Karpas-422 (cell line): ENCODE results near the gene CACNA1H. TPM values are rescaled to one million over a fixed set of nuclear protein-coding genes. Genes with fewer than 3 reads are reported as not detected.
"Not testable (repeated sequence)": the region's sequence is repeated elsewhere in the genome, so short reads cannot be mapped to it uniquely, and the experiment has no call there.

Experiments
- DNase-seq: peaks from one replicate; pipeline ENCODE4 v3.0.0-alpha.2; 2015
- H2AFZ ChIP-seq: fragments of 200-600 bp; sonication (generic); 2 replicates; pipeline ENCODE4 v1.6.1; 2014; ENCODE audit warnings: antibody characterized with exemption, low read length, mixed read lengths
- H3K27ac ChIP-seq: fragments of 200-600 bp; sonication (generic); 2 replicates; pipeline ENCODE4 v1.5.1; 2014; ENCODE audit warnings: mild to moderate bottlenecking, low read length, moderate library complexity
- H3K27me3 ChIP-seq: fragments of 200-600 bp; sonication (generic); 2 replicates; pipeline ENCODE4 v1.6.1; 2014; ENCODE audit warnings: low read length, mixed read lengths
- H3K36me3 ChIP-seq: fragments of 200-600 bp; sonication (generic); 2 replicates; pipeline ENCODE4 v1.6.1; 2014; ENCODE audit warnings: low read length, mixed read lengths; ENCODE audit not compliant: insufficient read depth
- H3K4me1 ChIP-seq: fragments of 200-600 bp; sonication (generic); 2 replicates; pipeline ENCODE4 v1.6.1; 2014; ENCODE audit warnings: mild to moderate bottlenecking, low read length, mixed read lengths
- H3K4me2 ChIP-seq: fragments of 200-600 bp; sonication (generic); 2 replicates; pipeline ENCODE4 v1.6.1; 2014; ENCODE audit warnings: low read length, low read depth, mild to moderate bottlenecking; ENCODE audit not compliant: poor library complexity, severe bottlenecking
- H3K4me3 ChIP-seq: fragments of 200-600 bp; sonication (generic); 2 replicates; pipeline ENCODE4 v1.5.1; 2014; ENCODE audit warnings: mild to moderate bottlenecking, antibody characterized with exemption, low read length, mixed read lengths
- H3K79me2 ChIP-seq: fragments of 200-600 bp; sonication (generic); 2 replicates; pipeline ENCODE4 v1.6.1; 2014; ENCODE audit warnings: mild to moderate bottlenecking, low read length, mixed read lengths
- H3K9ac ChIP-seq: fragments of 200-600 bp; sonication (generic); 2 replicates; pipeline ENCODE4 v1.6.0; 2014; ENCODE audit warnings: low read length
- H3K9me2 ChIP-seq: fragments of 200-600 bp; sonication (generic), shearing (Covaris generic); replicated peaks from 2 replicates; pipeline ENCODE4 v1.6.0; 2014; ENCODE audit warnings: mild to moderate bottlenecking, low read length, moderate library complexity; ENCODE audit not compliant: insufficient read depth
- H3K9me3 ChIP-seq: fragments of 300-700, 200-600 bp; sonication (generic); 2 replicates; pipeline ENCODE4 v1.6.1; 2014; ENCODE audit warnings: low read length, mixed read lengths
- H4K20me1 ChIP-seq: fragments of 200-600 bp; sonication (generic); 2 replicates; pipeline ENCODE4 v1.6.1; 2014; ENCODE audit warnings: mild to moderate bottlenecking, antibody characterized with exemption, low read length, low read depth; ENCODE audit not compliant: insufficient read depth
- total RNA-seq: library from RNA; depleted of rRNA; stranded (reverse); fragments of >200 nt; shearing (Covaris generic); gene quantifications from 2 replicates; pipeline ENCODE4 v1.2.3, GENCODE V29; 2014; ENCODE audit warnings: low replicate concordance

Gene CACNA1H
- total RNA-seq, 1 experiment from 2014 or later = not detected

- Histone ChIP-seq H3K36me3 (no peaks in the 10 kb centered on the region), H3K9ac (no peak overlapping the region), H4K20me1 (no peaks in the 10 kb centered on the region), H2AFZ (no peak overlapping the region), H3K27me3 (no peaks in the 10 kb centered on the region), H3K79me2 (no peaks in the 10 kb centered on the region), H3K9me3 (no peaks in the 10 kb centered on the region), H3K4me1 (peaks cover 8% of the 10 kb centered on the region), H3K4me2 (no peak overlapping the region), H3K4me3 (no peak overlapping the region), H3K9me2 (no peaks in the 10 kb centered on the region), H3K27ac (no peak overlapping the region)
- no peak for DNase-seq
These were observed 36.5 kb downstream of the CACNA1H start for GRCh38 chr16:1189455-1189854.

GRCh38 chr16:1190789-1191188, 37.9 kb downstream of the CACNA1H start:
- not testable (repeated sequence) for H3K4me1 ChIP-seq, H3K4me3 ChIP-seq, H3K9ac ChIP-seq, H3K9me2 ChIP-seq, H3K4me2 ChIP-seq, H3K9me3 ChIP-seq, H4K20me1 ChIP-seq, DNase-seq, H3K36me3 ChIP-seq, H3K79me2 ChIP-seq, H2AFZ ChIP-seq, H3K27me3 ChIP-seq, H3K27ac ChIP-seq

GRCh38 chr16:1192384-1193073, 39.6 kb downstream of the CACNA1H start:
- no peak for DNase-seq
- Histone ChIP-seq H3K4me2 (peak overlapping the region; percentile 36), H4K20me1 (no peaks in the 10 kb centered on the region), H3K9me2 (no peaks in the 10 kb centered on the region), H3K27me3 (no peaks in the 10 kb centered on the region), H3K79me2 (no peaks in the 10 kb centered on the region), H3K9me3 (no peaks in the 10 kb centered on the region), H3K36me3 (no peaks in the 10 kb centered on the region), H2AFZ (no peak overlapping the region), H3K27ac (no peak overlapping the region), H3K4me1 (peaks cover 8% of the 10 kb centered on the region), H3K4me3 (no peak overlapping the region; the same call in 1 of the 2 replicates), H3K9ac (peak overlapping the region; percentile 46; the same call in 1 of the 2 replicates)

DNA sequence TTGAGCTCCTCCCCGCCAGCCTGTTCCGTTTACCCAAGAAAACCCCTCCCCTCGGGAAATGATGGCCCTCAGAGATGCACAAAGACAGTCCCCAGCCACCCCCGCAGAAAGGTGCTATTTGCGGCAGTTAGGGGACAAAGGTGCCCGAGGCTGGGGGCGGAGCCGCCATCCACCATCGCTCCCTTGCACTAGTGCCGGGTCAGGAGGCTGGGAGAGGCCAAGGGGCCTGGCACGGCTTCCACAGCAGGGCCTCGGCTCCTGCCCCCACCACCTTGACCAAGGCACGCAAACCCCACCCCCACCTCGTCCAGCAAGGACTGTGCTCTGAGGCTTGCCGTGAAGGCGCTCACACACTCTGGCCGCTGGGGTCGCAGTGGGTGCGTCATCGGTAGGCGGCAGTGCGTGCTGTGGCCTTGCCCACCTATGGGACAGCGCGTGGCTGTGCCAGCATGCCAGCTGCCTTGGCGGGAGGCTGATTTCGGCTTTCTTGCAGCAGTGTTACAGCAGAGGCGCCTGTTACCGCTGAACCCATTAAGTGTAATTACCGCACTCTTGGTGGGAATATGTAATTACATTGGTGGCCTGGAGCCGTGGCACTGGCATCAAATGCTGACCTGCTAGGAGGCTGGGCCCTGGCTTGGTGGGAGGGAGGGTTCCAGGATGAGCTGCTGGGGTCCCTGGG, 40.4 kb downstream of the CACNA1H start:
- Histone ChIP-seq H3K27ac (no peak overlapping the region), H3K36me3 (no peaks in the 10 kb centered on the region), H3K4me3 (peak overlapping the region; percentile 51; the same call in 1 of the 2 replicates), H3K9me3 (no peaks in the 10 kb centered on the region), H4K20me1 (no peaks in the 10 kb centered on the region), H3K9me2 (no peaks in the 10 kb centered on the region), H2AFZ (no peak overlapping the region), H3K4me1 (peaks cover 8% of the 10 kb centered on the region), H3K27me3 (no peaks in the 10 kb centered on the region), H3K79me2 (no peaks in the 10 kb centered on the region), H3K4me2 (peak overlapping the region; percentile 36), H3K9ac (peak overlapping the region; percentile 46)
- DNase-seq = peak; percentile 73

- Histone ChIP-seq H3K4me2 (peak overlapping the region; percentile 36), H3K4me3 (peak overlapping the region; percentile 51; the same call in 1 of the 2 replicates), H3K36me3 (no peaks in the 10 kb centered on the region), H3K9me2 (no peaks in the 10 kb centered on the region), H3K27ac (no peak overlapping the region), H3K79me2 (no peaks in the 10 kb centered on the region), H3K9ac (peak overlapping the region; percentile 46; the same call in 1 of the 2 replicates), H3K27me3 (no peaks in the 10 kb centered on the region), H2AFZ (no peak overlapping the region), H3K4me1 (peaks cover 8% of the 10 kb centered on the region), H4K20me1 (no peaks in the 10 kb centered on the region), H3K9me3 (no peaks in the 10 kb centered on the region)
- DNase-seq = no peak
These were observed 41.1 kb downstream of the CACNA1H start for GRCh38 chr16:1193825-1194581.

GRCh38 chr16:1194665-1195392, 41.9 kb downstream of the CACNA1H start:
- no peak overlapping the region for H3K9ac ChIP-seq
- no peak overlapping the region for H2AFZ ChIP-seq
- peak; percentile 60 for DNase-seq
- no peak overlapping the region for H3K27ac ChIP-seq
- peaks cover 8% of the 10 kb centered on the region for H3K4me1 ChIP-seq
- no peaks in the 10 kb centered on the region for H4K20me1 ChIP-seq
- no peak overlapping the region for H3K4me2 ChIP-seq
- no peaks in the 10 kb centered on the region for H3K9me2 ChIP-seq
- no peaks in the 10 kb centered on the region for H3K79me2 ChIP-seq
- no peaks in the 10 kb centered on the region for H3K27me3 ChIP-seq
- H3K4me3 ChIP-seq = no peak overlapping the region
- no peaks in the 10 kb centered on the region for H3K36me3 ChIP-seq
- no peaks in the 10 kb centered on the region for H3K9me3 ChIP-seq

DNA sequence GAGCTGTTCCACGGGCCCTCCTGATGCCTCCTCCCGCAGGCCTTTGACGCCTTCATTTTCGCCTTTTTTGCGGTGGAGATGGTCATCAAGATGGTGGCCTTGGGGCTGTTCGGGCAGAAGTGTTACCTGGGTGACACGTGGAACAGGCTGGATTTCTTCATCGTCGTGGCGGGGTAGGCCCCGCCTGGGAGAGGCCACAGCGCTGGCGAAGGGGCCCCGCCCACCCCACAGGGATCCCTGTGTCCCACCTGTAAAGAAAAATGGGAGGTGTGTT, 42.4 kb downstream of the CACNA1H start:
- Histone ChIP-seq H3K4me1 (peaks cover 8% of the 10 kb centered on the region), H3K27me3 (no peaks in the 10 kb centered on the region), H3K9ac (no peak overlapping the region), H3K9me2 (no peaks in the 10 kb centered on the region), H3K4me3 (no peak overlapping the region), H4K20me1 (no peaks in the 10 kb centered on the region), H3K4me2 (no peak overlapping the region), H3K36me3 (no peaks in the 10 kb centered on the region), H3K9me3 (no peaks in the 10 kb centered on the region), H3K79me2 (no peaks in the 10 kb centered on the region), H2AFZ (no peak overlapping the region), H3K27ac (no peak overlapping the region)
- DNase-seq = no peak

DNA sequence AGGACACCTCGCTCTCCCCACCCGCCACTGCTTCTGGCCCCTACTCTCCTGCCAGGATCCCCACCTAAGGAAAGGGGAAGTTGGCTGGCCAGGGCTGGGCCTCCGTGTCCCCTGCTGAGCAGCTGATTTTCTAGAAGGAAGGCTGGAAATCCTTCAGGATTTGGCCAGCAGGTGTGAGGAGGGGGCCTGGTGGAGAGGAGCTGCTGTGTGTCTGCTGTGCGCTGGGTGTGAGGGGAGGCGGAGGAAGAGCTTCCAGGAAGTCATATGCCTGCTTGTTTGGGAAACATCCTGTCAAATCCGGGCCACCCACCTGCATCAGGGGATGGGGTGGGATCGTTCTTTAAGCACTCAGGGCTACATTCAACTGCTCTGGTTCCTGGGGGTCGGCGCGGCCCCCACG, 43.6 kb downstream of the CACNA1H start:
- no peaks in the 10 kb centered on the region for H3K79me2 ChIP-seq
- no peak overlapping the region for H3K9ac ChIP-seq
- peaks cover 8% of the 10 kb centered on the region for H3K4me1 ChIP-seq
- H2AFZ ChIP-seq = no peak overlapping the region
- H3K27me3 ChIP-seq = no peaks in the 10 kb centered on the region
- no peaks in the 10 kb centered on the region for H4K20me1 ChIP-seq
- H3K9me3 ChIP-seq = no peaks in the 10 kb centered on the region
- H3K9me2 ChIP-seq = no peaks in the 10 kb centered on the region
- no peak overlapping the region for H3K4me3 ChIP-seq
- no peak overlapping the region for H3K4me2 ChIP-seq
- H3K27ac ChIP-seq = no peak overlapping the region
- no peaks in the 10 kb centered on the region for H3K36me3 ChIP-seq
- no peak for DNase-seq
